HepG2 (cell line): ENCODE measurements around the gene CLEC16A. TPM values are rescaled to one million over a fixed set of nuclear protein-coding genes. Genes with fewer than 3 reads are reported as not detected.

Experiments
- GLI4 ChIP-seq: sonication (generic); formaldehyde crosslinking; IDR thresholded peaks from 2 replicates; pipeline ENCODE4 v1.5.1; 2020; ENCODE audit warnings: missing genetic modification reagents, mild to moderate bottlenecking, moderate library complexity, borderline replicate concordance
- KDM4B ChIP-seq: sonication (generic); formaldehyde crosslinking; IDR thresholded peaks from 2 replicates; pipeline ENCODE4 v1.4.0; 2020; ENCODE audit warnings: missing genetic modification reagents
- KLF11 ChIP-seq: IDR thresholded peaks from 2 replicates; pipeline ENCODE4 v1.6.1; 2016; ENCODE audit warnings: missing compliant biosample characterization
- REST ChIP-seq, 2 experiments: IDR thresholded peaks; 2 replicates each; pipeline ENCODE4 v1.6.1; 2011 to 2012; ENCODE audit warnings: low read length in 2 of 2, borderline replicate concordance in 1 of 2, low read depth in 1 of 2, mild to moderate bottlenecking in 1 of 2, moderate library complexity in 1 of 2
- SP5 ChIP-seq: IDR thresholded peaks from 2 replicates; pipeline ENCODE4 v1.6.1; 2016; ENCODE audit warnings: low read depth, borderline replicate concordance
- TBP ChIP-seq: sonication (generic); formaldehyde crosslinking; IDR thresholded peaks from 2 replicates; pipeline ENCODE4 v1.5.0; 2020; ENCODE audit warnings: missing genetic modification reagents
- ZFYVE20 ChIP-seq: sonication (generic); formaldehyde crosslinking; IDR thresholded peaks from 2 replicates; pipeline ENCODE4 v1.8.0; 2023; ENCODE audit warnings: low read depth, mild to moderate bottlenecking, moderate library complexity, missing genetic modification reagents, borderline replicate concordance
- ZKSCAN1 ChIP-seq: fragments of 150-350 bp; IDR thresholded peaks from 2 replicates; pipeline ENCODE4 v1.6.1; 2014; ENCODE audit warnings: low read length
- ZNF33B ChIP-seq: sonication (generic); formaldehyde crosslinking; IDR thresholded peaks from 2 replicates; pipeline ENCODE4 v1.5.1; 2020; ENCODE audit warnings: mild to moderate bottlenecking, missing genetic modification reagents
- ZNF546 ChIP-seq: sonication (generic); formaldehyde crosslinking; conservative IDR thresholded peaks from 2 replicates; pipeline ENCODE4 v1.8.1; 2023; ENCODE audit warnings: mild to moderate bottlenecking, missing genetic modification reagents
- ZNF841 ChIP-seq: sonication (generic); formaldehyde crosslinking; IDR thresholded peaks from 2 replicates; pipeline ENCODE4 v1.8.1; 2023; ENCODE audit warnings: missing genetic modification reagents, borderline replicate concordance
- polyA plus RNA-seq, 8 experiments: library from polyadenylated mRNA; depleted of rRNA in 3 of 8; stranded (reverse) in 7 of 8; unstranded in 1 of 8; fragments of >200 nt; fragmentation: Illumina TruSeq in 4 of 8; extraction: Trizol in 4 of 8; gene quantifications; 2 replicates each; pipeline versions ENCODE4 v1.2.1 to v1.2.3, GENCODE V29; 2011 to 2016; ENCODE audit warnings: low read depth in 4 of 8, missing spikeins in 1 of 8, mixed read lengths in 1 of 8; ENCODE audit not compliant: insufficient read depth in 1 of 8
- total RNA-seq, 5 experiments: library from RNA; depleted of rRNA; stranded (reverse); fragments of >200 nt; fragmentation: Illumina TruSeq; extraction: Trizol; gene quantifications; 2 replicates each; pipeline ENCODE4 v1.2.3, GENCODE V29; 2016; ENCODE audit warnings: low read depth in 1 of 5
- TF ChIP-seq, protein P1 (sequence below): sonication (generic); formaldehyde crosslinking; IDR thresholded peaks from 2 replicates; pipeline ENCODE4 v1.4.0; 2020; ENCODE audit warnings: mild to moderate bottlenecking, low read depth, missing genetic modification reagents
- TF ChIP-seq, protein P2 (sequence below): IDR thresholded peaks from 2 replicates; pipeline ENCODE4 v1.6.1; 2016; ENCODE audit warnings: low read depth
- TF ChIP-seq, protein P3 (sequence below): IDR thresholded peaks from 2 replicates; pipeline ENCODE4 v1.4.0; 2020; ENCODE audit warnings: mild to moderate bottlenecking, missing genetic modification reagents
- TF ChIP-seq, protein P4 (sequence below): sonication (generic); formaldehyde crosslinking; IDR thresholded peaks from 2 replicates; pipeline ENCODE4 v1.8.1; 2023; ENCODE audit warnings: mild to moderate bottlenecking, missing genetic modification reagents

Gene CLEC16A
- total and polyA plus RNA-seq, 2 of the 13 experiments (the other 11 are each of a cell fraction or from before 2014, with no cell fraction given): 8.5 to 10.3 TPM

GRCh38 chr16:10918294-10919002 lies 25.9 kb upstream of the CLEC16A start (continued):
- TF ChIP-seq REST (IDR thresholded peaks at IDR 0.05; ENCODE audit: borderline replicate concordance in 1 of 2, low read depth in 1 of 2, low read length in 2 of 2) (no peak), TBP (no peak), ZNF841 (CRISPR knock-in tag) (no peak), ZNF33B (peak; percentile 48; the same call in 1 of the 2 replicates), KDM4B (CRISPR knock-in tag) (no peak), SP5 (peak; percentile 31; the same call in 1 of the 2 replicates), ZFYVE20 (CRISPR knock-in tag) (no peak), ZKSCAN1 (no peak), KLF11 (CRISPR knock-in tag) (peak; percentile 75; the same call in 1 of the 2 replicates), GLI4 (CRISPR knock-in tag) (0 out of 2 replicates have a peak, but pooled peaks have one; percentile 51), ZNF546 (CRISPR knock-in tag) (no peak)
- TF ChIP-seq, protein P1, sequence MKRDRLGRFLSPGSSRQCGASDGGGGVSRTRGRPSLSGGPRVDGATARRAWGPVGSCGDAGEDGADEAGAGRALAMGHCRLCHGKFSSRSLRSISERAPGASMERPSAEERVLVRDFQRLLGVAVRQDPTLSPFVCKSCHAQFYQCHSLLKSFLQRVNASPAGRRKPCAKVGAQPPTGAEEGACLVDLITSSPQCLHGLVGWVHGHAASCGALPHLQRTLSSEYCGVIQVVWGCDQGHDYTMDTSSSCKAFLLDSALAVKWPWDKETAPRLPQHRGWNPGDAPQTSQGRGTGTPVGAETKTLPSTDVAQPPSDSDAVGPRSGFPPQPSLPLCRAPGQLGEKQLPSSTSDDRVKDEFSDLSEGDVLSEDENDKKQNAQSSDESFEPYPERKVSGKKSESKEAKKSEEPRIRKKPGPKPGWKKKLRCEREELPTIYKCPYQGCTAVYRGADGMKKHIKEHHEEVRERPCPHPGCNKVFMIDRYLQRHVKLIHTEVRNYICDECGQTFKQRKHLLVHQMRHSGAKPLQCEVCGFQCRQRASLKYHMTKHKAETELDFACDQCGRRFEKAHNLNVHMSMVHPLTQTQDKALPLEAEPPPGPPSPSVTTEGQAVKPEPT: no peak
- TF ChIP-seq, protein P2, sequence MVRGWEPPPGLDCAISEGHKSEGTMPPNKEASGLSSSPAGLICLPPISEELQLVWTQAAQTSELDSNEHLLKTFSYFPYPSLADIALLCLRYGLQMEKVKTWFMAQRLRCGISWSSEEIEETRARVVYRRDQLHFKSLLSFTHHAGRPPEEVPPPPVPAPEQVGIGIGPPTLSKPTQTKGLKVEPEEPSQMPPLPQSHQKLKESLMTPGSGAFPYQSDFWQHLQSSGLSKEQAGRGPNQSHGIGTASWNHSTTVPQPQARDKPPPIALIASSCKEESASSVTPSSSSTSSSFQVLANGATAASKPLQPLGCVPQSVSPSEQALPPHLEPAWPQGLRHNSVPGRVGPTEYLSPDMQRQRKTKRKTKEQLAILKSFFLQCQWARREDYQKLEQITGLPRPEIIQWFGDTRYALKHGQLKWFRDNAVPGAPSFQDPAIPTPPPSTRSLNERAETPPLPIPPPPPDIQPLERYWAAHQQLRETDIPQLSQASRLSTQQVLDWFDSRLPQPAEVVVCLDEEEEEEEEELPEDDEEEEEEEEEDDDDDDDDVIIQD (CRISPR knock-in tag): 0 out of 2 replicates have a peak, but pooled peaks have one; percentile 38
- TF ChIP-seq, protein P3, sequence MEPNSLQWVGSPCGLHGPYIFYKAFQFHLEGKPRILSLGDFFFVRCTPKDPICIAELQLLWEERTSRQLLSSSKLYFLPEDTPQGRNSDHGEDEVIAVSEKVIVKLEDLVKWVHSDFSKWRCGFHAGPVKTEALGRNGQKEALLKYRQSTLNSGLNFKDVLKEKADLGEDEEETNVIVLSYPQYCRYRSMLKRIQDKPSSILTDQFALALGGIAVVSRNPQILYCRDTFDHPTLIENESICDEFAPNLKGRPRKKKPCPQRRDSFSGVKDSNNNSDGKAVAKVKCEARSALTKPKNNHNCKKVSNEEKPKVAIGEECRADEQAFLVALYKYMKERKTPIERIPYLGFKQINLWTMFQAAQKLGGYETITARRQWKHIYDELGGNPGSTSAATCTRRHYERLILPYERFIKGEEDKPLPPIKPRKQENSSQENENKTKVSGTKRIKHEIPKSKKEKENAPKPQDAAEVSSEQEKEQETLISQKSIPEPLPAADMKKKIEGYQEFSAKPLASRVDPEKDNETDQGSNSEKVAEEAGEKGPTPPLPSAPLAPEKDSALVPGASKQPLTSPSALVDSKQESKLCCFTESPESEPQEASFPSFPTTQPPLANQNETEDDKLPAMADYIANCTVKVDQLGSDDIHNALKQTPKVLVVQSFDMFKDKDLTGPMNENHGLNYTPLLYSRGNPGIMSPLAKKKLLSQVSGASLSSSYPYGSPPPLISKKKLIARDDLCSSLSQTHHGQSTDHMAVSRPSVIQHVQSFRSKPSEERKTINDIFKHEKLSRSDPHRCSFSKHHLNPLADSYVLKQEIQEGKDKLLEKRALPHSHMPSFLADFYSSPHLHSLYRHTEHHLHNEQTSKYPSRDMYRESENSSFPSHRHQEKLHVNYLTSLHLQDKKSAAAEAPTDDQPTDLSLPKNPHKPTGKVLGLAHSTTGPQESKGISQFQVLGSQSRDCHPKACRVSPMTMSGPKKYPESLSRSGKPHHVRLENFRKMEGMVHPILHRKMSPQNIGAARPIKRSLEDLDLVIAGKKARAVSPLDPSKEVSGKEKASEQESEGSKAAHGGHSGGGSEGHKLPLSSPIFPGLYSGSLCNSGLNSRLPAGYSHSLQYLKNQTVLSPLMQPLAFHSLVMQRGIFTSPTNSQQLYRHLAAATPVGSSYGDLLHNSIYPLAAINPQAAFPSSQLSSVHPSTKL (CRISPR knock-in tag): peak; percentile 66
- TF ChIP-seq, protein P4, sequence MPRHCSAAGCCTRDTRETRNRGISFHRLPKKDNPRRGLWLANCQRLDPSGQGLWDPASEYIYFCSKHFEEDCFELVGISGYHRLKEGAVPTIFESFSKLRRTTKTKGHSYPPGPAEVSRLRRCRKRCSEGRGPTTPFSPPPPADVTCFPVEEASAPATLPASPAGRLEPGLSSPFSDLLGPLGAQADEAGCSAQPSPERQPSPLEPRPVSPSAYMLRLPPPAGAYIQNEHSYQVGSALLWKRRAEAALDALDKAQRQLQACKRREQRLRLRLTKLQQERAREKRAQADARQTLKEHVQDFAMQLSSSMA: peak; percentile 49; the same call in 1 of the 2 replicates
